HEK293 (cell line): ENCODE results near the gene FXYD3.

Experiments
- CTCF ChIP-seq: fragments of 450-650 bp; formaldehyde crosslinking; IDR thresholded peaks from 2 replicates; pipeline ENCODE4 v1.5.1; 2016; ENCODE audit warnings: missing biosample characterization, missing genetic modification characterization
- EGR2 ChIP-seq: fragments of 450-650 bp; formaldehyde crosslinking; IDR thresholded peaks from 2 replicates; pipeline ENCODE4 v1.5.1; 2016; ENCODE audit warnings: low read depth, missing biosample characterization, missing genetic modification characterization
- GFI1B ChIP-seq: fragments of 450-650 bp; formaldehyde crosslinking; IDR thresholded peaks from 2 replicates; pipeline ENCODE4 v1.5.1; 2016; ENCODE audit warnings: missing biosample characterization, missing genetic modification characterization
- KLF17 ChIP-seq: fragments of 450-650 bp; formaldehyde crosslinking; IDR thresholded peaks from 2 replicates; pipeline ENCODE4 v1.5.1; 2016; ENCODE audit warnings: missing biosample characterization, missing genetic modification characterization
- KLF7 ChIP-seq: fragments of 450-650 bp; formaldehyde crosslinking; IDR thresholded peaks from 2 replicates; pipeline ENCODE4 v1.5.1; 2016; ENCODE audit warnings: missing biosample characterization, missing genetic modification characterization, borderline replicate concordance
- KLF8 ChIP-seq: fragments of 450-650 bp; formaldehyde crosslinking; IDR thresholded peaks from 2 replicates; pipeline ENCODE4 v1.5.1; 2016; ENCODE audit warnings: missing biosample characterization, missing genetic modification characterization
- REST ChIP-seq: fragments of 450-650 bp; formaldehyde crosslinking; IDR thresholded peaks from 2 replicates; pipeline ENCODE4 v1.5.1; 2016; ENCODE audit warnings: missing biosample characterization, missing genetic modification characterization
- ZBTB10 ChIP-seq: fragments of 450-650 bp; formaldehyde crosslinking; IDR thresholded peaks from 2 replicates; pipeline ENCODE4 v1.5.1; 2016; ENCODE audit warnings: missing biosample characterization, missing genetic modification characterization
- ZBTB21 ChIP-seq: fragments of 450-650 bp; formaldehyde crosslinking; IDR thresholded peaks from 2 replicates; pipeline ENCODE4 v1.5.1; 2017; ENCODE audit warnings: missing biosample characterization, missing genetic modification characterization
- ZBTB44 ChIP-seq: fragments of 450-650 bp; IDR thresholded peaks from 2 replicates; pipeline ENCODE4 v1.5.1; 2018; ENCODE audit warnings: missing biosample characterization, mild to moderate bottlenecking, missing genetic modification characterization
- ZIC2 ChIP-seq: fragments of 450-650 bp; formaldehyde crosslinking; IDR thresholded peaks from 2 replicates; pipeline ENCODE4 v1.5.1; 2016; ENCODE audit warnings: missing biosample characterization, missing genetic modification characterization
- ZNF2 ChIP-seq: fragments of 450-650 bp; formaldehyde crosslinking; IDR thresholded peaks from 2 replicates; pipeline ENCODE4 v1.5.1; 2016; ENCODE audit warnings: missing biosample characterization, missing genetic modification characterization
- ZNF311 ChIP-seq: fragments of 450-650 bp; formaldehyde crosslinking; IDR thresholded peaks from 2 replicates; pipeline ENCODE4 v1.5.1; 2017; ENCODE audit warnings: missing biosample characterization, missing genetic modification characterization, borderline replicate concordance
- ZNF335 ChIP-seq: fragments of 450-650 bp; formaldehyde crosslinking; conservative IDR thresholded peaks from 2 replicates; pipeline ENCODE4 v1.5.1; 2016; ENCODE audit warnings: missing biosample characterization, missing genetic modification characterization
- ZNF394 ChIP-seq: fragments of 450-650 bp; formaldehyde crosslinking; IDR thresholded peaks from 2 replicates; pipeline ENCODE4 v1.5.1; 2016; ENCODE audit warnings: missing biosample characterization, missing genetic modification characterization, mild to moderate bottlenecking, moderate library complexity, borderline replicate concordance
- ZNF596 ChIP-seq: fragments of 450-650 bp; IDR thresholded peaks from 2 replicates; pipeline ENCODE4 v1.5.0; 2018; ENCODE audit warnings: missing biosample characterization, mild to moderate bottlenecking, missing genetic modification characterization, moderate library complexity
- ZNF629 ChIP-seq: fragments of 450-650 bp; formaldehyde crosslinking; IDR thresholded peaks from 2 replicates; pipeline ENCODE4 v1.5.1; 2017; ENCODE audit warnings: missing biosample characterization, missing genetic modification characterization
- ZNF654 ChIP-seq: fragments of 450-650 bp; formaldehyde crosslinking; IDR thresholded peaks from 2 replicates; pipeline ENCODE4 v1.5.1; 2016; ENCODE audit warnings: low read depth, missing biosample characterization, missing genetic modification characterization
- ZNF664 ChIP-seq: fragments of 450-650 bp; formaldehyde crosslinking; IDR thresholded peaks from 2 replicates; pipeline ENCODE4 v1.5.1; 2016; ENCODE audit warnings: missing biosample characterization, missing genetic modification characterization
- ZNF768 ChIP-seq: fragments of 450-650 bp; formaldehyde crosslinking; IDR thresholded peaks from 2 replicates; pipeline ENCODE4 v1.5.1; 2018; ENCODE audit warnings: missing biosample characterization, mild to moderate bottlenecking, missing genetic modification characterization
- ZNF776 ChIP-seq: fragments of 450-650 bp; formaldehyde crosslinking; IDR thresholded peaks from 2 replicates; pipeline ENCODE4 v1.5.0; 2017; ENCODE audit warnings: missing biosample characterization, missing genetic modification characterization, borderline replicate concordance
- ZNF785 ChIP-seq: fragments of 450-650 bp; formaldehyde crosslinking; IDR thresholded peaks from 2 replicates; pipeline ENCODE4 v1.5.1; 2016; ENCODE audit warnings: missing biosample characterization, missing genetic modification characterization
- ZNF837 ChIP-seq: fragments of 450-650 bp; formaldehyde crosslinking; IDR thresholded peaks from 2 replicates; pipeline ENCODE4 v1.5.1; 2016; ENCODE audit warnings: missing biosample characterization, missing genetic modification characterization
- ZNF843 ChIP-seq: fragments of 450-650 bp; formaldehyde crosslinking; IDR thresholded peaks from 2 replicates; pipeline ENCODE4 v1.5.1; 2016; ENCODE audit warnings: missing biosample characterization, missing genetic modification characterization
- ZSCAN30 ChIP-seq: fragments of 450-650 bp; IDR thresholded peaks from 2 replicates; pipeline ENCODE4 v1.5.1; 2018; ENCODE audit warnings: missing biosample characterization, mild to moderate bottlenecking, missing genetic modification characterization, moderate library complexity
- TF ChIP-seq, protein P1 (sequence below): fragments of 450-650 bp; formaldehyde crosslinking; IDR thresholded peaks from 2 replicates; pipeline ENCODE4 v1.5.1; 2016; ENCODE audit warnings: missing biosample characterization, missing genetic modification characterization

Gene FXYD3

DNA sequence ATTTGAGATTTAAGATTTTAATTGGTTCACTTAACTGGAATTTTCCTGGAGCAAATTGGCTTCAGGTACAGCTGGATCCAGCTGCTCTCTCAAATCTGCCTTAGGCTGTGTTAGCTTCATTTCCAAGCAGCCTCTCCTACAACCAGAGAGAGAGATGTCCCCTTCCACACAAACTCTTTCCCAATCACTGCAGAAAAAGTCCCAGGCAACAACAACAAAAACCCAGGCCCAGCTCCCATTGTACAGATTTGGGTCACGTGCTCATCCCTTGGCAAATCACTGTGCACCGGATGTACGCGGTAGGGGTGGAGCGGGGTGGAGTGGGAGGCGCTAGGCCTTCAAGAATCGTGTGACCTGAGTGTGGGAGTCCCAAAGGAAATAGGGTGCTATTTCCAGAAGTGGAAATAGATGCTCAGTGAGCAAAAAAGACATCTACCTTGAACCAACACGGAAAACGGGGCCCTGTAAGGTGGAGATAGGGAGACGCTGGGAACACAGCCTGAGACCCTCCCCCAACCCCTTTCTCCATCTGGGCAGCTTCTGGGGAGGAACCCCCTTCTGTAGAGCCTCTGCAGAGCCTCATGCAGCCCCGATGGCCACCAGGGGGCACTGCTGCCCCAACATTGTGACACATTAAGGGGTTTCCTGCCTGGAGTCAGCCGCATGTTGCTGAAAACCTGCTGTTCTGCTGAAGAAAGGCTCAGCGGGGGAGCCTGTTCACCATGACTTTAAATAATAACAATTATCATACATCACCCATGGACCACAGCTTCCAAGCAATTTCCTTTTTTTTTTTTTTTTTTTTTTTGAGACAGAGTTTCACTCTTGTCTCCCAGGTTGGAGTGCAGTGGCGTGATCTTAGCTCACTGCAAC lies 48.7 kb upstream of the FXYD3 start (continued):
- TF ChIP-seq CTCF (tag by site-specific recombination) (peak; percentile 86), ZNF768 (tag by site-specific recombination) (0 out of 2 replicates have a peak, but pooled peaks have one; percentile 63), ZNF311 (tag by site-specific recombination) (no peak), ZNF596 (tag by site-specific recombination) (no peak), ZBTB44 (peak; percentile 62), KLF17 (tag by site-specific recombination) (peak; percentile 54; the same call in 1 of the 2 replicates), ZNF837 (no peak), ZBTB21 (tag by site-specific recombination) (no peak), ZNF785 (tag by site-specific recombination) (0 out of 2 replicates have a peak, but pooled peaks have one; percentile 10), ZIC2 (tag by site-specific recombination) (peak; percentile 96), ZNF843 (no peak), ZNF654 (tag by site-specific recombination) (peak; percentile 98), REST (tag by site-specific recombination) (0 out of 2 replicates have a peak, but pooled peaks have one; percentile 40), ZNF629 (tag by site-specific recombination) (peak; percentile 45; the same call in 1 of the 2 replicates), EGR2 (tag by site-specific recombination) (no peak), KLF7 (no peak), GFI1B (tag by site-specific recombination) (no peak), ZNF394 (tag by site-specific recombination) (peak; percentile 44; the same call in 1 of the 2 replicates), KLF8 (peak; percentile 54; the same call in 1 of the 2 replicates), ZNF335 (tag by site-specific recombination) (peak; percentile 50), ZSCAN30 (tag by site-specific recombination) (peak; percentile 98), ZNF776 (tag by site-specific recombination) (no peak), ZNF2 (tag by site-specific recombination) (peak; percentile 90), ZBTB10 (tag by site-specific recombination) (peak; percentile 87), ZNF664 (tag by site-specific recombination) (no peak; the same call in 1 of the 2 replicates)
- TF ChIP-seq, protein P1, sequence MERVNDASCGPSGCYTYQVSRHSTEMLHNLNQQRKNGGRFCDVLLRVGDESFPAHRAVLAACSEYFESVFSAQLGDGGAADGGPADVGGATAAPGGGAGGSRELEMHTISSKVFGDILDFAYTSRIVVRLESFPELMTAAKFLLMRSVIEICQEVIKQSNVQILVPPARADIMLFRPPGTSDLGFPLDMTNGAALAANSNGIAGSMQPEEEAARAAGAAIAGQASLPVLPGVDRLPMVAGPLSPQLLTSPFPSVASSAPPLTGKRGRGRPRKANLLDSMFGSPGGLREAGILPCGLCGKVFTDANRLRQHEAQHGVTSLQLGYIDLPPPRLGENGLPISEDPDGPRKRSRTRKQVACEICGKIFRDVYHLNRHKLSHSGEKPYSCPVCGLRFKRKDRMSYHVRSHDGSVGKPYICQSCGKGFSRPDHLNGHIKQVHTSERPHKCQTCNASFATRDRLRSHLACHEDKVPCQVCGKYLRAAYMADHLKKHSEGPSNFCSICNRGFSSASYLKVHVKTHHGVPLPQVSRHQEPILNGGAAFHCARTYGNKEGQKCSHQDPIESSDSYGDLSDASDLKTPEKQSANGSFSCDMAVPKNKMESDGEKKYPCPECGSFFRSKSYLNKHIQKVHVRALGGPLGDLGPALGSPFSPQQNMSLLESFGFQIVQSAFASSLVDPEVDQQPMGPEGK (tag by site-specific recombination) = peak; percentile 81
